ENCODE results near the gene INCA1.
"Not testable (repeated sequence)": the region's sequence is repeated elsewhere in the genome, so short reads cannot be mapped to it uniquely, and the experiment has no call there.

INCA1 gene, protein sequence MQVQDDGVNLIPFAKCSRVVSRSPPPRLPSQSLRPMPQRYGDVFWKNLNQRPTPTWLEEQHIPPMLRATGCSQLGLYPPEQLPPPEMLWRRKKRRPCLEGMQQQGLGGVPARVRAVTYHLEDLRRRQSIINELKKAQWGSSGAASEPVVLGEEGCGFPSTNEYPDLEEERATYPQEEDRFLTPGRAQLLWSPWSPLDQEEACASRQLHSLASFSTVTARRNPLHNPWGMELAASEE

DNA sequence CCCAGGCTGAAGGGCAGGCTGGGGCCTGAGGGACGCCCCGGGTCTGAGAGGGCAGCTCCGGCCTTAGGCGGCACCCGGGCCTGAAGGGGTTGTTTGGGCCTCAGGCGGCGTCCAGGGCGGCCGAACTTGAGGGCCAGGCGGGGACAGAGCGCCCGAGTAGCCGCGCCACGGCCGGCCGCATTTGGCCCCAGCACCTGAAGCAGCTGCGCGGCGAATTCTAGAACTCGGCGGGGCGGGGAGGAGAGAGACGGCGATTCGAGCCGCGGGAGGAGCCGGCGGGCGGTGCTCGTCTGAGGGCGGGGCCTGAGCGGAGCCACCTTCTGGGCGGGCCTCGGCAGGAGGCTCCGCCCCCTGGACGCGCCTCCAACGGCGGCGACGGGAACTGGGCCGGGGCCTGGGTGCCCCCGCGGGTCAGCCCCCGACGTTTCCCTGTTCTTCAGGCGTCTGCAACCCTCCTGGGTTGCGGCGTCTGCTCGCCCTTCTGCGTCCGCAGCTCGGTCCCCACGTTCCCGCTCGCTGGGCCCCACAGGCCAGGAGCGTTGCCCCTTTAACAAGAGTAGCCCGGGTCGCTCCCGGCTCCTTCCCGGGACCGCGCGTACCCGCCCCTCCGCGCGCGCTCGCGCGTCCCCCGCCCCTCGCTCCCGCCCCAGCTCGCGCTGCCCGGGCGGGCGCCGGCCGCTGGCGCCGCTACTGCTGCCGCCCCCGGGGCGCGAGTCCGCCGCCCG, at the start of gene INCA1, which contains the start of gene KIF1C:
INCA1 (minus strand) TSS at position 221 of the 725 bp plus-strand sequence. CDS start 3,085 bp downstream, outside the sequence.
KIF1C (plus strand) TSS at position 649 of the 725 bp plus-strand sequence. CDS start 2,297 bp downstream, outside the sequence.
- DNase-seq, result peak; percentile 84

DNA sequence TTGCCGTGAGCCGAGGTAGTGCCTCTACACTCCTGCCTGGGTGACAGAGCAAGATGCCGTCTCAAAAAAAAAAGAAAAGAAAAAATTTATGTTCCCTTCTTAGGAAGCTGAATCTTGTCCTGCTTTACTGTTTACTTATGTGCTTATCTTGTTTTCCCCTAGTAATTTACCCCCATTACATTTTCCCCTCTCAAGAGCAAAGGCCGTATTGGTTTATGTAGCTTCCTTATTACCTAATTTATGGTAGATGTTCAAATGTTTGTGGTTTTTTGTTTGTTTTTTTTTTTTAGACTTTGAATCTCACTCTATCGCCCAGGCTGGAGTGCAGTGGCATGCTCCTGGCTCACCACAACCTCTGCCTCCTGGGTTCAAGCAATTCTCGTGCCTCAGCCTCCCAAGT, 48.2 kb upstream of the INCA1 start:
- DNase-seq, result no peak

DNA sequence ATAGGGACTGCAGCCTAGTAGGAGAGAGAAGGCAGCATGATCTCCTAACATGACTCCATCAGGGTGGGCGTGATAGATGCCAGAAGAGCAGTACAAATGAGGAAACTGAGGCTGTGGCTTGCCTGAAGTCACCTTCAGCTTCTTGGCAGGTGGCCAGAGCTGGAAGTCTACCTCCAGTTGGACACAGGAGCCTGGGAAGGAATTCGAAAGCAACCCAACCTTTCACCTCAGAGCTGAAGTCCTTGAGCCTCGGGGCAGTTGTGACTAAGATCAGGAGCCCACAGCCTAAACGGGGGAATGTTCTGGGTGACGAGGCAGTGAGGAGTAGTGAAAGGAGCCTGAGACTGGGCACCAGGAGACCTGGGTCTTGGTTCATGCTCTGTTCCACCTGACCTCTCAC, 47.3 kb upstream of the INCA1 start:
- no peak for DNase-seq

DNA sequence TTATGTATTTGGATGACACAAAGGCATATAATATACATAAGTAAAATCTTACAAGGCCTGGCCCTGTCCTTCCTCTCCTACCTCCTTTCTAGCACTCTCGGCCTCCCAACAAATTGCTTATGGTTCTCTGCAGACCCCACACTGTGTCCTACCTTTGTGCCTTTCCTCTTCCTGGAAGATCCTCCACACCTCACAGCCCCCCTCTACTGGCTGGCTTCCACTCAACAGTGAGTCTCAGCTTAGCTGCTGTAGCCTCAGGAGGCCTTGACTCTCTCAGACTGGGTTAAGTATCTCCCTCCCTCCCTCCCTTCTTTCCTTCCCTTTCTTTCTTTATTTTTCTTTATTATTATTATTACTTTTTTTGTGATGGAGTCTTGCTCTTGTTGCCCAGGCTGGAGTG, 46.2 kb upstream of the INCA1 start:
- DNase-seq, result no peak

DNA sequence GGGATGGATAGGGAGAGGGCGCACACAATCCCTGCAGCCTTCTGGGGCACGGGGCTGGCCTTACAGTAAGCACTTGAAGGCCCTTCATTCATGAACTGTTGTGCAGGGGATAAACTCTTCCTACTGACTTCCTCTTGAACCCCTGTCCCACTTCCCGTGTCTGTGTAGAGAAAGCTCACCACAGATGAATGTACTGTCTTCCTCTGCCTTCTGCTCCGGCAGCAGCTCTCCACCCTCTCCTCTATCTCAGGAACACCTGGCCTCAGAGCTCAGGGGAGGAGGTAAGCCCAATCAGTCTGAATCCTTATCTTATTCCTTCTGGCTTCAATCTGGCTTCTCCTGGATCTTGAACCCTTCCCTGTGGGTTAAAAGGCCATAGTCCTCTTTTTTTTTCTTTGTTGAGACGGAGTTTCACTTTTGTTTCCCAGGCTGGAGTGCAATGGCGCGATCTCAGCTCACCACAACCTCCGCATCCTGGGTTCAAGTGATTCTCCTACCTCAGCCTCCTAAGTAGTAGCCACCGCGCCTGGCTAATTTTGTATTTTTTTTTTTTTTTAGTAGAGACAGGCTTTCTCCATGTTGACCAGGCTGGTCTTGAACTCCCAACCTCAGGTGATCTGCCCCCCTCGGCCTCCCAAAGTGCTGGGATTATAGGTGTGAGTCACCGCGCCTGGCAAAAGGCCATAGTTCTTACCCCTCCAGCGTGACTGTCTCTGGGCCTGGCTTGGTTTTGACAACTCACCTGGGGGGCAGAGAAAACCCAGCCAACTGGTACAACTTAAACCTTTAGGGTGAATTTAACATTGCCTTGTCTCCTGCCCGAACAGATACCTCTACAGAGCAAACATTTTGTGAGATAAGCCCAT, 45.1 kb upstream of the INCA1 start:
- no peak for DNase-seq

DNA sequence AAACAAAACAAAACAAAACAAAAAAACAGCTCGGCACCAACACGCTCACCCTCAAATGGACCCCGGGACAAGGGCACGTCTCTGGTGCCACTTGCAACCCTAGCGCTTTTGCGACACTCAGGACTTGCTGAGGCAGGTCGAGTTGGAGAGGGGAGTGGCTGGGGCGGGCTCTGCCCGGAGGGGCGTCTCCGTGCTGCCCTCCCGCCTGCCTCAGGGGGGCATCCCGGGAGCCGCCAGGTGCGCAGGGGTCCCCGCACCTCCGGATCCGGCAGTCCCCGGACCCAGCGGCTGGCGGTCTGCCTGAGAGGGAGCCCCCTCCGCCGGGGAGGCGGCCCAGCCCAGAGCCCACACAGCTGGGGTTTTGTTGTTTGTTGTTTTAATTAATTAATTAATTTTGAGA, 38.0 kb upstream of the INCA1 start, which contains the start of gene SLC52A1:
SLC52A1 (minus strand) TSS at position 112 of the 400 bp plus-strand sequence. CDS start 820 bp downstream, outside the sequence.
- peak; percentile 8 for DNase-seq

DNA sequence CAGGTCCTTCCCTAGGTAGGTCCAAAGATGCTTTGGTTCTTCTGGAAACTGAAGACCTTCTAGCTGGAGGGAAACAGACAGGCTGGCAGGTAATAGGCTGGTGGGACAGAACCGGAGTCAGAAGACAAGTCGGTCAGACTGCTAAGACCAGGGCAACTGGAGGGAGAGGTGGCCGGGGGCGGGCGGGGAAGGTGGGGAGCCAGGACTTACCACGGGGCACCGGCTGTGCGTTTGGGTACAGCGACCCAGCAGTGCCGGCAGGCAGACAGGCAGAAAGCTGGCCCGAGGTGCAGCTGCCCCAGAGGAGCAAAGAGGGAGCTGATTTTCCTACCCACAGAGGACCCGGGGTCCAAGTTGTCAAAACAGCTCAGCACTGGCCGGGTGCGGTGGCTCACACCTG, 37.3 kb upstream of the INCA1 start:
- no peak for DNase-seq

DNA sequence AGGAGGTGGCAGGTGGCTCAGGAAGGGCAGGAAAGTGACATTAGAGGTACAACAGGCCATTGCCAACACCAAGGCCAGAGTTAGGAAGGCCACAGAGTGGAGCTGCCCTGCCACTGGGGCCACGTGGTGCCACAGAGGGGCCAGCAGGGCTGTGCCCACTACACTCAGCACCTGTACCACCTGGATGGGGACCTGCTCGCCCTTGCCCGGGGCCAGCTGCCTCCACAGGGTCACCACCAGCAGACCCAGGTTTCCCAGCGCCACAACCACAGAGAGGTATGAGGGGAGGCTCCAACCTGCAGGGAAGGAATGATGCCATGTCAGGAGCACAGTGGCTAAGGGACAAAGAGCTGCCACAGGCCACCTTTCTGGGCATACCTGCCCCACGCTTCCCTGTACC, 36.7 kb upstream of the INCA1 start:
- DNase-seq, result no peak

DNA sequence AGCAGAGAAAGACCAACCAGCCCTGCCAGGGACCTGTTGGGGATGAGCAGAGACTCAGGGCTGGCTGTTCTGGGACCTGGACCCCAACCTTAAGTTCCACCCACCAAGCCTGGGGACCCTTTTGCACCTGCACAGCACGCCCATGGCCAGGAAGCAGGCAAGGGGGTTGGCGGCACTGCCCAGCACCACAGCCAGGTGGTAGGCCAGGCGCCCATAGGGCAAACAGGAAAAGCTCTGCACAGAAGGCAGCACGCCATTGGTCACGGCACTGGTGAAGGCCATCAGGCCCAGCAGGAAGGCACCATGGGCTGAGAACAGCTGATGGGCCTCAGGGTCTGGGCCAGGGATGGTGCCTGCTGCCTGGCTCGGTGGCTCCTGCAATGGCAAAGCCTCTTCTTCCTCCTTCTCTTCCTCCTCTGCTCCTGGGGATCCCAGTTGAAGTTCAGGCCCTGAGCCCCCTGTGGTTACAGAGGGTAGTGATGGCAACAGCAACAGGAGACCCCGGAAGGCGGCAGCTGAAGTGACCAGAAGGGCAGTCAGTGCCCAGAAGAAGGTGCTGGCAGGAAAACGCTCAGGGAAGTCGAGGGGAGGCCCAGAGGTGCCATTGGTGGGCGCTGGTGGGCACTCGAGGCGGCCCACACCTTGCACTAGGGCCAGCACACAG, 36.2 kb upstream of the INCA1 start:
- DNase-seq, result no peak

DNA sequence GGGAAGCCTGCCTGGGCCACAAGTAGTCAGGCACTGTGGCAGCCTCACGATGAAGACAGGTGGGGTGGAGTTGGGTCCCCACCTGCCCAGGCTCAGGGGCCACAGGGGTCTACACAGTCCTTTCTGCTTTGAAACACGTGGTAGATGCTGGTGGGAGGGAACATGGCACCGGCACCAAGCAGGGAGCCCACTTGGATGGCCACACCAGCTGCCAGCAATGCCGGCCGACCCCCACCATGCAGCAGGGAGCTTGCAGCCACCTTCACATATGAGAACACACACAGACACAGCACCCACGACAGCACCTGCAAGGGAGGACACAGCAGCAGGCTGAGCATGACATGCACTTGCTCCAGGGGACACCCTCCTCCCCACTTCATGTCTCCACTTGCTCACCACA, 35.5 kb upstream of the INCA1 start:
- no peak for DNase-seq

DNA sequence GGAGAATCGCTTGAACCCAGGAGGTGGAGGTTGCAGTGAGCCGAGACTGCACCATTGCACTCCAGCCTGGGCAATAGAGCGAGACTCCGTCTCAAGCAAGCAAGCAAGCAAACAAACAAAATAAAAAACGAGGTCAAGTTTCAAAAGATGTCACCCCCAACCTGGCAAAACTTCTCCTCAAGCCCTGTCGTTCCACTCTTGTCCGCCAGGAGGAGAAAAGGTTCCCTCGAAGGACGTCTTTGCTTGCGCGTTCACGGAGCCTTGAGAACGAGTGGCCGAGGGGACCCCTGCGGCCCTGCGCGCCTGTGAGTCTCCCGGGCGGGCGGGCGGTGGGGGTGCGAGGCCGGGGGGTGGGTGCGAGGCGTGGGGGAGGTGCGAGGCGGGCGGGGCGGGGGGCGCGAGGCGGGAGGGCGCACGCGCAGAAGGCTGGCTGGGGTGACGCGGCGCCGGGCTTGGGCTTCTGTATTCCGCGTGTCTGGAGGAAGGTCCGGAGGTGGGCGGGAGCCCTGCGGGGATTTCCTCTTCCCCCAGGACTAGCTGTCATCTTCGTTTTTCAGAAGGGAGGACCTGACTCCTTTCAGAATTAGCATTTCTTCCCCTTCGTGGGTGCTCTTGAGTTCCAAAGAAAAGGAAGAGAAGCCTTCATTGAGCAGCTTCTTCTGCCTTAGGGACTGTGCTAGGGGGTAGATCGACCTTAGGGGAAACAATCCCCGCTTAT, 34.2 kb upstream of the INCA1 start:
- DNase-seq, result peak; percentile 66

DNA sequence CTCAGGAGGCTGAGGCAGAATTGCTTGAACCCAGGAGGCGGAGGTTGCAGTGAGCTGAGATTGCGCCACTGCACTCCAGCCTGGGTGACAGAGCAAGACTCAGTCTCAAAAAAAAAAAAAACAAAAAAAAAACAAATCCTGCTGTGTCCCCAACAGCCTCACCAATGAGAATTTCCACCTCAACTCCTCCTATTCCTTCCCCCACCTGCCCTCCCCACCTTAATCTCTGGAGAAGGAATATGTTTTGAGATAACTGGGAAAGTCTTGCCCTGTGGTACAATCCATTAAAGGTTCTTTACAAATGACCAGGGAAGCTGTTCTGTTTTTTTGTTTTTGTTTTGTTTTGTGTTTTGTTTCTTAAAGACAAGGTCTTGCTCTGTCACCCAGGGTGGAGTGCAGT, 32.8 kb upstream of the INCA1 start:
- DNase-seq, result not testable (repeated sequence)

DNA sequence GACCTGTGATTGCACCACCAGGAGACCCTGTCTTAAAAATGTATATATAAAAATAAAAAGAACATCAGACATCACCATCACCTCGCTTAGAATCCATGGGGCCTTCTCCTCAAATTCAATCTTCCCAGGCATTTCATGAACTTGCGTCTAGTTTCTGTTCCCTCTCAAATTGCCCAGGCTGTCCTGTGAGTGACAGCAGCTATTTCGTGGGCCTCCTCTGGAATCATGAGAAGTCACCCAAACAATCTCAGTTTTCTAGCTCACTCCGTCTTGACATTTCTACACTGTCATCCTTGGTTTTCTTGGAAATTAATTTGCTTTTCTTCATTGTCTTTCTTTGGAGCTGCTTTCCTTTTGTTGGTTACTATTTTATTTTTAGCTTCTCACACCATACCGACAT, 30.6 kb upstream of the INCA1 start:
- no peak for DNase-seq

DNA sequence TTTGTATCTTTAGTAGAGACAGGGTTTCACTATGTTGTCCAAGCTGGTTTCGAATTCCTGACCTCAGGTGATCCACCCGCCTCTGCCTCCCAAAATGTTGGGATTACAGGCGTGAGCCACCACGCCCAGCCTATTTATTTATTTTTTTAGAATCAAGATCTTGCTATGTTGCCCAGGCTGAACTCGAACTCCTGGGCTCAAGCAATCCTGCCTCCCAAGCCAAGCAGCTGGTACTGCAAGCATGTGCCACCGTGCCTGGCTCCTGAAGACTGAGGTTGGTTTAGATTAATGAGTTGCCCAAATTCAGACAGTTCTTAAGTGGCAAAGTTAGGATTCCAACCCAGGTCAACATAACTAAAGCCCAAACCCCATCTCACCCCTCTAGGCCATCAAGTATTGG, 30.0 kb upstream of the INCA1 start:
- DNase-seq, result no peak

DNA sequence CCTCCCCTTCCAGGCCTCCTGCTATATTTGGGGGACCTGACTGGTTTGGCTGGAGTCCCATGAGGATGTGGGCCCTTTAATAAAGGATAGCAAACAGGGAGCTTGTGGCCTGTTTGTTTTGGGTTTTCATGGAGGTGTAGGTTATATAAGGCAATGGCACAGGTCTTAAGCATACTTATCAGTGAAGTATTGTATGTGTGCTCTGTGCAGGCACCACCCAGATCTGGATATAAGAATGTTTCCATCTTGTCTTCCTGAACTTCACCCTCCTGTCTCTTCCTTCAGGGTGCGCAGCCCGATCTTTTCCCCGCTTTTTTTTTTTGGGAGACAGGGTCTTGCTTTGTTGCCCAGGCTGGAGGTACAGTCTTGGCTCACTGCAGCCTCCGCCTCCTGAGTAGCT, 27.3 kb upstream of the INCA1 start:
- no peak for DNase-seq

DNA sequence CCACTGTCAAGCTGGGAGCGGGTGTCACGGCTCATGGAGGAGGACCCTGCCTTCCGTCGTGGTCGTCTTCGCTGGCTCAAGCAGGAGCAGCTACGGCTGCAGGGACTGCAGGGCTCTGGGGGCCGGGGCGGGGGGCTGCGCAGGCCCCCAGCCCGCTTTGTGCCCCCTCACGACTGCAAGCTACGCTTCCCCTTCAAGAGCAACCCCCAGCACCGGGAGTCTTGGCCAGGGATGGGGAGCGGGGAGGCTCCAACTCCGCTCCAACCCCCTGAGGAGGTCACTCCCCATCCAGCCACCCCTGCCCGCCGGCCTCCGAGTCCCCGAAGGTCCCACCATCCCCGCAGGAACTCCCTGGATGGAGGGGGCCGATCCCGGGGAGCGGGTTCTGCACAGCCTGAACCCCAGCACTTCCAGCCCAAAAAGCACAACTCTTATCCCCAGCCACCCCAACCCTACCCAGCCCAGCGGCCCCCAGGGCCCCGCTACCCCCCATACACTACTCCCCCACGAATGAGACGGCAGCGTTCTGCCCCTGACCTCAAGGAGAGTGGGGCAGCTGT, 26.3 kb upstream of the INCA1 start:
- DNase-seq, result no peak

DNA sequence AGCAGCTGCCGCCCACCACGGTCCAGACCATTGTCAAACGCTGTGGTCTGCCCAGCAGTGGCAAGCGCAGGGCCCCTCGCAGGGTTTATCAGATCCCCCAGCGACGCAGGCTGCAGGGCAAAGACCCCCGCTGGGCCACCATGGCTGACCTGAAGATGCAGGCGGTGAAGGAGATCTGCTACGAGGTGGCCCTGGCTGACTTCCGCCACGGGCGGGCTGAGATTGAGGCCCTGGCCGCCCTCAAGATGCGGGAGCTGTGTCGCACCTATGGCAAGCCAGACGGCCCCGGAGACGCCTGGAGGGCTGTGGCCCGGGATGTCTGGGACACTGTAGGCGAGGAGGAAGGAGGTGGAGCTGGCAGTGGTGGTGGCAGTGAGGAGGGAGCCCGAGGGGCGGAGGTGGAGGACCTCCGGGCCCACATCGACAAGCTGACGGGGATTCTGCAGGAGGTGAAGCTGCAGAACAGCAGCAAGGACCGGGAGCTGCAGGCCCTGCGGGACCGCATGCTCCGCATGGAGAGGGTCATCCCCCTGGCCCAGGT, 24.9 kb upstream of the INCA1 start:
- DNase-seq, result no peak

DNA sequence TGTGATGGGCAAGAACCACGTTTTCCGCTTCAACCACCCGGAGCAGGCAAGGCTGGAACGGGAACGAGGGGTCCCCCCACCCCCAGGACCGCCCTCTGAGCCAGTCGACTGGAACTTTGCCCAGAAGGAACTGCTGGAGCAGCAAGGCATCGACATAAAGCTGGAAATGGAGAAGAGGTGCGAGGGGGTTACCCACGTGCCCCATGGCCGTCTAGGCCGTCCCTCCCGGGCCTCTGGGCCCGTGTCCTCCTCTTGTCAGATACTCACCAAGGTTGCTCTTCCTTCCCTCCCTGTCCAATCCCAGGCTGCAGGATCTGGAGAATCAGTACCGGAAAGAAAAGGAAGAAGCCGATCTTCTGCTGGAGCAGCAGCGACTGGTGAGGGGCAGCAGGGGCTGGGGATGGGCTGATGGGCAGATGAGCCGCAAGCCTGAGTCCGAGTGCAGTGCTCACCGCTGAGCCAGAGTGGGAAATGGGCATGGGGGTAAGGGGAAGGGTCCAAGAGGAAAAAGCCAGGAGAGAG, 23.2 kb upstream of the INCA1 start:
- DNase-seq, result no peak

DNA sequence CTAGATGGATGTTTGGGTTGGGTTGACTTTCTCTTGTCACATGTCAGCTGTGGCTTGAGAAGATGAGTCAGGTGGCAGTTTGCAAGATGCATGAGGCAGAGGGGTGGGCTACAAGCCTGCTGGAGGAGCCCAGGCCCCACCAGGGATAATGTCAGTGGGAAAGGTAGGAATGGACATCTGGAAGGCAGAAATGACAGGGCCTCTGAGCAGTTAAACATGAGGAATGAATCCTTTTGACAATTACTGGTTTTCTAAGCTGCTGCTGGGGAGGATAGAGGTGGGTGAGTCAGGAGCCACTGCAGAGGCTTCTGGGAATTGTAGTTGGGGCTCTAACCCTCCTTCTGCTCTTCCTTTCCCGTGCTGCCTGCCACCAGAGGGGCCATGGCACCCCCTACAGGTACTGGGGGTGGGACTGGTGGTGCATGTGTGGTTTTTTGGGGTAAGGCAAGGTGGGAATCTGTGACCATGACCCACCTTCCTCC, 22.2 kb upstream of the INCA1 start:
- DNase-seq, result no peak

DNA sequence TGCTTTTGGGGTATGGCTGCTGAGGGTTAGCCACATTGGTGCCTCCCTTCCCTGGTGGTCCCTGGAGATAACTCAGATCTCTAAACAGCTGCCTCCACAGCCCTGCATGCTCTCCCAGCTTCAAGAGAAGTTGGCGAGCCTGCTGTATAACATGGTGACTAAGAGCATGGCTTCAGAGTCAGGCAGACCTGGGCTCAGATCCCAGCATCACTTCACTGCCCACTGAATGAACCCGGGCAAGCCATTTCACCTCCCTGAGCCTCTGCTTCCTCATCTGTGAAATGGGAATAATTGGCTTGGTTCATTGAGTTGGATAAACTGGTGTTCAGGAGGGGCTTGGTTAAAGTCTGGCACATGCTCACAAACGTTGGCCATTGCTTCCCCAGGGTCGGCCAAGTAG, 17.0 kb upstream of the INCA1 start:
- no peak for DNase-seq

DNA sequence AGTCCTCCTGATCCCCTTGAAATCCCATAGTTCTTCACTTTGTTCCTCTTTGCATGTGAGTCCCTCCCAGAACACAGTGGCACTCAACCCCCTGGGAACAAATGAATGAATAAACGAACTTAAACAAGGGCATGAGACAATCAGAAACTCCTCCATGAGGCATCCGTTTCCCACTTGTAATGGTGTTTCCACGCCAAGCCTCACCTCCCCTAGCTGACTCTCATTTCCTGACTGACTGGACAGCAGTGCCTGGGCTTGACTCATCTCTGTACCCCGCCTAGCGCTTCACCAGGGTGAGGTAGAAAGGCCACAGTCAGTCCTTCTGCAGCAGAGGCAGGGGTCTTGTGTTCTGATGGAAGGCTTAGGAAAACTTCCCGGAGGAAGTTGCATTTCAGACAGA, 14.6 kb upstream of the INCA1 start:
- DNase-seq, result no peak

All from NCI-H345 (cell line).